Measurements from ENCODE around the gene SLC22A16. TPM values are rescaled to one million over a fixed set of nuclear protein-coding genes. Genes with fewer than 3 reads are reported as not detected.

The SLC22A16 gene
- total RNA-seq, 1 experiment from 2014 or later, result not detected

GRCh38 chr6:110415086-110415916 is 61.1 kb downstream of the SLC22A16 start, which contains the start of gene DDO:
Gene DDO, minus strand, starts transcription at chr6:110415575. Its CDS starts 2,113 bp downstream, at chr6:110413462.
- Mint-ChIP-seq H3K4me1 (ENCODE audit: insufficient read depth, unreplicated experiment) (peaks cover 7% of the 10 kb centered on the region), H3K27ac (ENCODE audit: low read depth, unreplicated experiment) (no peak within 1 kb of the TSS), H3K9me3 (ENCODE audit: unreplicated experiment) (no peaks in the 10 kb centered on the region), H3K27me3 (ENCODE audit: insufficient read depth, unreplicated experiment) (peaks cover 26% of the 10 kb centered on the region), H3K4me3 (ENCODE audit: unreplicated experiment) (peak within 1 kb of the TSS; percentile 44), H3K36me3 (ENCODE audit: insufficient read depth, unreplicated experiment) (no peaks in the 10 kb centered on the region)
- DNase-seq (ENCODE audit: unreplicated experiment), result peak; percentile 54
- CTCF ChIA-PET, result interaction anchor here (0.6 to 1.3 kb wide), 2 partner anchors 14 to 23 kb away, joined by 3 to 4 read pairs; no protein-coding TSS in a partner anchor
- no TSS peak for BruUV-seq (replicated peaks)
- POLR2A ChIA-PET, result no interaction called here
- intact Hi-C loops (cut with micrococcal nuclease), result no loop called here
- TF ChIP-seq CTCF (IDR thresholded peaks at IDR 0.05; ENCODE audit: unreplicated experiment), result no peak

- intact Hi-C loops (cut with micrococcal nuclease), result no loop called here
- no peaks in the 10 kb centered on the region for H3K9me3 Mint-ChIP-seq (ENCODE audit: unreplicated experiment)
- no peak for DNase-seq (ENCODE audit: unreplicated experiment)
- ChIA-PET POLR2A (no interaction called here), CTCF (interaction anchor here (0.6 to 1.3 kb wide), 2 partner anchors 13 to 23 kb away, joined by 3 to 4 read pairs; no protein-coding TSS in a partner anchor)
- no TSS peak for BruUV-seq (replicated peaks)
- peaks cover 7% of the 10 kb centered on the region for H3K4me1 Mint-ChIP-seq (ENCODE audit: insufficient read depth, unreplicated experiment)
- no peak overlapping the region for H3K27ac Mint-ChIP-seq (ENCODE audit: low read depth, unreplicated experiment)
- peaks cover 20% of the 10 kb centered on the region for H3K27me3 Mint-ChIP-seq (ENCODE audit: insufficient read depth, unreplicated experiment)
- no peak overlapping the region for H3K4me3 Mint-ChIP-seq (ENCODE audit: unreplicated experiment)
- TF ChIP-seq CTCF (IDR thresholded peaks at IDR 0.05; ENCODE audit: unreplicated experiment), result no peak
- H3K36me3 Mint-ChIP-seq (ENCODE audit: insufficient read depth, unreplicated experiment), result no peaks in the 10 kb centered on the region
These were observed 61.7 kb downstream of the SLC22A16 start for GRCh38 chr6:110414669-110415068.

- no peaks in the 10 kb centered on the region for H3K9me3 Mint-ChIP-seq (ENCODE audit: unreplicated experiment)
- intact Hi-C loops (cut with micrococcal nuclease), result no loop called here
- no peak for TF ChIP-seq CTCF (IDR thresholded peaks at IDR 0.05; ENCODE audit: unreplicated experiment)
- BruUV-seq (replicated peaks), result no TSS peak
- no peaks in the 10 kb centered on the region for H3K27me3 Mint-ChIP-seq (ENCODE audit: insufficient read depth, unreplicated experiment)
- ChIA-PET POLR2A (no interaction called here), CTCF (no interaction called here)
- peaks cover 7% of the 10 kb centered on the region for H3K4me1 Mint-ChIP-seq (ENCODE audit: insufficient read depth, unreplicated experiment)
- DNase-seq (ENCODE audit: unreplicated experiment), result no peak
- H3K4me3 Mint-ChIP-seq (ENCODE audit: unreplicated experiment), result no peak overlapping the region
- no peaks in the 10 kb centered on the region for H3K36me3 Mint-ChIP-seq (ENCODE audit: insufficient read depth, unreplicated experiment)
- no peak overlapping the region for H3K27ac Mint-ChIP-seq (ENCODE audit: low read depth, unreplicated experiment)
These were observed 64.1 kb downstream of the SLC22A16 start for GRCh38 chr6:110412360-110412759.

- intact Hi-C loops (cut with micrococcal nuclease), result no loop called here
- no TSS peak for BruUV-seq (replicated peaks)
- H3K27me3 Mint-ChIP-seq (ENCODE audit: insufficient read depth, unreplicated experiment), result no peaks in the 10 kb centered on the region
- ChIA-PET POLR2A (interaction anchor here (0.7 kb wide), 1 partner anchor 83 kb away, joined by 3 read pairs; no protein-coding TSS in a partner anchor), CTCF (interaction anchor here (1.7 kb wide), 1 partner anchor 19 kb away, joined by 10 read pairs; no protein-coding TSS in a partner anchor)
- no peaks in the 10 kb centered on the region for H3K36me3 Mint-ChIP-seq (ENCODE audit: insufficient read depth, unreplicated experiment)
- no peaks in the 10 kb centered on the region for H3K9me3 Mint-ChIP-seq (ENCODE audit: unreplicated experiment)
- no peak overlapping the region for H3K27ac Mint-ChIP-seq (ENCODE audit: low read depth, unreplicated experiment)
- no peak for DNase-seq (ENCODE audit: unreplicated experiment)
- TF ChIP-seq CTCF (IDR thresholded peaks at IDR 0.05; ENCODE audit: unreplicated experiment), result no peak
- no peaks in the 10 kb centered on the region for H3K4me1 Mint-ChIP-seq (ENCODE audit: insufficient read depth, unreplicated experiment)
- no peak overlapping the region for H3K4me3 Mint-ChIP-seq (ENCODE audit: unreplicated experiment)
These were observed 65.9 kb downstream of the SLC22A16 start for GRCh38 chr6:110410511-110410910.

Measured in MCF 10A (cell line).